ENCODE data around the gene PPWD1.

GRCh38 chr5:65563777-65564176, 681 bp downstream of the PPWD1 start:
- no peak for TF ChIP-seq CTCF (IDR thresholded peaks at IDR 0.05 in 8 of 11, conservative IDR thresholded peaks at IDR 0.05 in 3 of 11)
- no peak for TF ChIP-seq POLR2A (IDR thresholded peaks at IDR 0.05)
- no peak for TF ChIP-seq POLR2AphosphoS5 (IDR thresholded peaks at IDR 0.05)

Data from spleen (tissue), 7 donors.